ENCODE measurements around the gene ZNF888.
"Not testable (repeated sequence)": the region's sequence is repeated elsewhere in the genome, so short reads cannot be mapped to it uniquely, and the experiment has no call there.

Gene ZNF888

DNA sequence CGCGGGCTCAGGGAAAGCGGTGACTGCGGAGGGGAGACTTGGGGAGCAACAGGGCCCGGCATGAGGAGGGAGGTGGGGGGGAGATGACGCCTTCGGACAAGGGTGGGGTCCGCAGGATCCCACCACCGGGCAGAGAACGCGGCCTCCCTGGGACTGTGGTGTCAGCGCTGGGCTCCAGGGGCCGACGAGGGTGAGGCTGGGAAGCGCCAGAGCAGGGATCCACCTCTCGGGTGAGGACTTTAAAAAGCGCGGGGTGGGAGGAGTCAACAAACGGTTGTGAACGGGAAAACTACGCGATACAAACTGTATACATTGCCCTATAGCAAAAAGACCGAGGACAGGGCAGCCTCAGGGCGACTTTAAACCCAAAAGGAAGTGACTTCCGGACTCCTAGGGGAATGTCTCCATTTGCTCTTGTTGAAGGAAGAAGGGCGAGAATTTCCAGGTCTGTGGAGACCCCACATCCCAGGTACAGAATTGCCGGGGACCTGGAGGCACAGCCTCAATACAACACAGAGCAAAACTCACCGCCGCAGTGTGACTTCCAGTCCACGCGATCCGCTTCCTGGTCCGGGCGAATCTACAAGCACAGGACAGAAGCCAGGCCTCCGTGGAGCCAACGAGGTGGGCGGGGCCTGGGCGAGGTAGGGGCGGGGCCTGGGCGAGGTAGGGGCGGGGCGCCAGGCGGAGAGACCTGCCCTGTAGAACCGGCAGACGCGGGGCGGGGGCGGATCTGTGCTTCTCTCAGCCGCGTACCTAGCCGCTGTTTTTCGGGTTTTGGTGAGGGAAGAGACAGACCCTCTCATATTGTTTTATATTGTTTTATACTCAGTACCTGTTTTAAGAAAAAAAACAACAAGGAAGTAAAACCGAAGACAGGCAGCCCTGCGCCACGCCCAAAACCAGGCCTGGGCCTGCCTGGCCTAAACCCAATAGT, at the start of gene ZNF888:
ZNF888 (minus strand) TSS at position 588 of the 937 bp plus-strand sequence. CDS start 5,555 bp downstream, outside the sequence.
- peak; percentile 45 to 72 (median 70) for DNase-seq (ENCODE audit: low read depth in 4 of 4, low spot score in 1 of 4)

DNA sequence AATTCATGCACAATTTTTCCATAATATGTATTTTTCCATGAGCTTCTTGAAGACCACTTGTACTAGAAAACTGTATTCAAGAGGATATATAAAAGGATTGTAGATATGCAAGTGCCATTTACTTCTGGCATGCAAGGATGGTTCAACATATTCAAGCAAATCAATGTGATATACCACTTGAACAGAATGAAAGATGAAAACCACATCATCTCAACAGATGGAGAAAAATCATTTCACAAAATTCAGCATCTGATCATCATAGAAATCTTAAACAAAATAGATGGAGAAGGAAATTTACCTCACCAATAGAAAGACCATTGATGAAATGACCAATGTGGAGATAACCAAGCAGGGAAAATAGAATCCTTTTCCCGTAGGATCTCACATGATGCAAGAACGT, 44.5 kb upstream of the ZNF888 start:
- DNase-seq (ENCODE audit: low read depth in 4 of 4, low spot score in 1 of 4), result no peak

GRCh38 chr19:52963247-52963618, 40.0 kb upstream of the ZNF888 start:
- no peak for DNase-seq (ENCODE audit: low read depth in 4 of 4, low spot score in 1 of 4)

DNA sequence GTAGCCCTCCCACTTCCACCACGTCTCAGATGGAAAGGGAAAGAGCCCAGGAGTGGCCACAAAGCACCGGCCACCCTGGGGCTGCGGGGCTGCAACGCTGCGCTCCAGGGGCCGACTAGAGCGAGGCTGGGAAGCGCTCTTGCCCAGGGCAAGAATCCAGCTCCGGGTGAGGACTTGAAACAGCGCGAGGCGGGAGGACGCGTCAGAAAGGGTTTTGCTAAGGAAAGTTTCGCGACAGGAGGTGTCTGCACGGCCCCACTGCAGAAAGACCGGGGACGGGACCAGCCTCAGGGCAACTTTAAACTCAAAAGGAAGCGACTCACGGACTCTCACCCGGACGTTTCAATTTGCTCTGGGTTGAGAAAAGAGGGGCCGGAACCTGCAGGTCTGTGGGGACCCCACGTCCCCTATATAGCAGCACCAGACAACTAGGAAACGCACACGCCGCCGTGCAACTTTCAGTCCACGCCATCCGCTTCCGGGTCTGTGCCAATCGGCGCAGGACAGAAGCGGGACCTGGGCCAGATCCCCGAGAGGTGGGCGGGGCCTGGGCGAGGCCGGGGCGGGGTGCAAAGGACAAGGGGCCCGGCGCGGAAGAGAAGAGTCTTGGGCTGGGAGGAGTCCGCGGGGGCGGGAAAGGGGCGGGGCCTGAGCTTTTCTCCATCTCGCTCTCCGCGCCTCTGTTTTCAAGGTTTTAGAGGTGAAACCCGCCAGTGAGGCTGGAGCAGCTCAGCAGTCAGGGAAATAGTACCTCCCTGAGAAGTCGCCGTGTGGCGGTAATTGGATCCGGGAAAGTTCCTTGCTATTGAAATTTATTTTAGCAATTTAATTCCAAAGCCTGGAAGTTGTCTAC, 39.4 kb upstream of the ZNF888 start, which contains the start of gene ZNF816:
ZNF816 (minus strand) TSS at position 488 of the 853 bp plus-strand sequence. CDS start 6,792 bp downstream, outside the sequence.
- DNase-seq (ENCODE audit: low read depth in 4 of 4, low spot score in 1 of 4), result peak; percentile 96 to 99 (median 98)

- DNase-seq (ENCODE audit: low read depth in 4 of 4, low spot score in 1 of 4), result no peak
These were observed 38.8 kb upstream of the ZNF888 start for GRCh38 chr19:52961981-52962380.

GRCh38 chr19:52959613-52960295, 36.5 kb upstream of the ZNF888 start:
- DNase-seq (ENCODE audit: low read depth in 4 of 4, low spot score in 1 of 4), result no peak

- DNase-seq (ENCODE audit: low read depth in 4 of 4, low spot score in 1 of 4), result no peak
These were observed 34.4 kb upstream of the ZNF888 start for GRCh38 chr19:52957591-52957990.

DNA sequence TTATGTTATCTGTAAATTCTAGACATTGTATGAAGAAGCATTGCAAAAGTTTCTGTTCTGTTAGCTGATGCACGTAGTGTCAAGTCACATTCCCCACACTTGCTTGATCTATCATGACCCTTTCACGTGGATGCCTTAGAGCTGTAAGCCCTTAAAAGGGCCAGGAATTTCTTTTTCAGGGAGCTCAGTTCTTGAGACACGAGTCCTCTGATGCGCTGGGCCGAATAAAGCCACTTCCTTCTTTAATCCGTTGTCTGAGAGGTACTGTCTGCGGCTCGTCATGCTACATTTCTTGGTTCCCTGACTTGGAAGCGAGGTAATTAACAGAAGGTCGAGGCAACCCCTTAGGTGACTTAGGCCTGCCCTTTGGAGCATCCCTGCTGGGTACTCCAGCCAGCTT, 33.7 kb upstream of the ZNF888 start:
- DNase-seq (ENCODE audit: low read depth in 4 of 4, low spot score in 1 of 4), result no peak

DNA sequence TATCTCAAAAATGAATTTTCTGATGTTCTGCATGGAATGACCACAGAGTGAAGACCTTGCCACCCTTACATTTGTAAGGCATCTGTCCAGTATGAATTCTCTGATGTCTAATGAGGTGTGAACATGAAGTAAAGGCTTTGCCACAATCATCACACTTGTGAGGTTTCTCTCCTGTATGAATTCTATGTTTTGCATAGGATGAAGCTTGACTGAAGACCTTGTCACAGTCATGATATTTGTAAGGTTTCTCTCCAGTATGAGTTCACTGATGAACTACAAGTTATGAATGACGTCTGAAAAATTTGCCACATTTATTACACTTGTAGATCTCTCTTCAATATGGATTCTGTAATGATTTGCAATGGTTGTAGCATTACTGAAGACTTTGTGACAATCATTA, 26.2 kb upstream of the ZNF888 start:
- no peak for DNase-seq (ENCODE audit: low read depth in 4 of 4, low spot score in 1 of 4)

DNA sequence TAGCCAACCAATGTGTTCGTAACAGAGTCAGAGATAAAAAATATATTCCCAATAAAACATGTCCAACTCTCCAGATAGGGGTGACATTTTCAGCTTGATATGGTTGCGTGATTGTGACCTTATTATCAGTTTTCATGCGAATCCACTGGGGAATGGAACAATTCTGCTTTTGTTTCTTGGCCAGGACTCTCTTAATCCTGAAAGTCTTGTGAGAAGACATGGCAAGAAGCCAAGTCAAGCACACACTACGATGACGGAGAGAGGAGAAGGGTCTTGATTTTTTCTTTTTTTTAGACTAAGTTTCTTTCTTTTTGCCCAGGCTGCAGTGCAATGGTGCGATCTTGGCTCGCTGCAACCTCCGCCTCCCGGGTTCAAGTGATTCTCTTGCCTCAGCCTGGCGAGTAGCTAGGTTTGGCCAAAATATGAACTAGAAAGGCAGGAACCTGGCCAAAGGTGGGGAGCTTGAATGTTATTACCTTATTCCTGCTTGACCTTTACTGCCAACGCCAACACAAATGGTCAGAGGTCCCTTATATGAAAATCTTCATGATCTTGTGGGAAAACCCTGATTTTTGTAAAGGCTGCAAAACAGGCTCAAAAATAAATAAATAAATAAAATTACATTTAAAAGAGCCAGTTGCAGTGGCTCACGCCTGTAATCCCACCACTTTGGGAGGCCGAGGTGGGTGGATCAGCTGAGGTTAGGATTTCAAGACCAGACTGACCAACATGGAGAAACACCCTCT, 25.0 kb upstream of the ZNF888 start:
- DNase-seq (ENCODE audit: low read depth in 4 of 4, low spot score in 1 of 4), result no peak

DNA sequence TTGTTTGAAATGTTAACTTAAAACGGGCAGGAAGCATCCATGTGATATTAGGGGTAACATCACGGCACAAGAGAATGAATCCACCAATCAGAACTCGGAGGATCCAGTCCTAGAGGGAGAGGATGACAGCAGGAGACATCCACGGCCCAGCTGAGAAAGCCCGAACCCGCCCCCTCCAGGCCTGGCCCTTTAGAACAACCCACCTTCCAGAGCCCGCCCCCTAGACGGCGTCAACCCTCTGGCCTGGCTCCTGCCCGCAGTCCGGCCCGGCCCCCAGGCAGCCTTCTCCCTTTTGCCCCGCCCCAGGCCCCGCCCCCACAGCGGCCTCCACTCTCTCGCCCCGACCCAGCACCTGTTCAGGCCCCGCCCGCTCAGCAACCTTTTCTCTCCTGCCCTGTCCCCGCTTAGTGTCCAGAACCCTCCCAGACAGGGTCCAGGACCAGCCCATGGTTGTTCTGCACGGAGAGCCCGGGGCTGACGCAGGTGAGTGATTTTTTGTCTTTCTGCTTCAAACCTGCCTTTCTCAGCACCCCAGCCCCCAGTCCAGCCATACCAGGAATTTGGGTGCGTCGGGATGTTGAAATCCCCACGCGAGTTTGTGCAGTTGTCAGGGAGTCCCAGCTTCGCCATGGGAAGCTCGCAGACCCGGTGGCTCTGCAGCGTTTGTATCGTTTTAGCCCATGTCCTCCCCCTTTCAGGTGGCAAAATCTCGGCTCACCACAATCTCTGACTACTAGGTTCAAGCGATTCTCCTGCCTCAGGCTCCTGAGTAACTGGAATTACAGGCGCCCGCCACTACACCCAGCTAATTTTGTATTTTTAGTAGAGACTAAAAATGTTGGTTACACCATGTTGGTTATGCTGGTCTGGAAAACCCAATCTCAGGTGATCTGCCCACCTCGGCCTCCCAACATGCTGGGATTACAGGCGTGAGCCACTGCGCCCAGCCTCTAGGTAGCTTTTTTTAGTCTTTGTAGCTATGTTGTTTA, 23.4 kb upstream of the ZNF888 start:
- no peak for DNase-seq (ENCODE audit: low read depth in 4 of 4, low spot score in 1 of 4)

- DNase-seq (ENCODE audit: low read depth in 4 of 4, low spot score in 1 of 4), result no peak
These were observed 22.6 kb upstream of the ZNF888 start for GRCh38 chr19:52945652-52946321.

GRCh38 chr19:52944703-52945493, 21.7 kb upstream of the ZNF888 start:
- DNase-seq (ENCODE audit: low read depth in 4 of 4, low spot score in 1 of 4), result not testable (repeated sequence)

GRCh38 chr19:52943884-52944643, 20.8 kb upstream of the ZNF888 start:
- DNase-seq (ENCODE audit: low read depth in 4 of 4, low spot score in 1 of 4), result no peak

- DNase-seq (ENCODE audit: low read depth in 4 of 4, low spot score in 1 of 4), result no peak
These were observed 20.1 kb upstream of the ZNF888 start for GRCh38 chr19:52943134-52943883.

- DNase-seq (ENCODE audit: low read depth in 4 of 4, low spot score in 1 of 4), result peak; percentile 73 to 88 (median 87)
These were observed 19.3 kb upstream of the ZNF888 start for GRCh38 chr19:52942386-52943133.

Measured in stimulated activated CD4-positive, alpha-beta T cell treated with anti-CD3 and anti-CD28 coated beads, Interleukin-1b, Interleukin-23, amount 100 ng/mL, for 24 hours (primary cell).